Common myeloid progenitor, CD34-positive (primary cell): ENCODE data around the gene C3orf52.

ENCODE experiments used
- CTCF ChIA-PET: fragments of 350-600 bp; sonication (Branson Sonifier 250); formaldehyde crosslinking; loops from one replicate; lab custom pipeline; 2021; ENCODE audit warnings: antibody characterized with exemption; lab: Charles Lee
- POLR2A ChIA-PET: fragments of 350-600 bp; sonication (Branson Sonifier 250); formaldehyde crosslinking; loops from one replicate; lab custom pipeline; 2021; ENCODE audit warnings: antibody characterized with exemption; lab: Charles Lee
- DNase-seq, 3 donors: peaks; one replicate each; pipeline versions ENCODE4 v3.0.0 to v3.0.0-alpha.2; 2013
- H3K27ac ChIP-seq, 2 experiments: 1 replicate in 1 of 2; 2 replicates in 1 of 2; pipeline ENCODE4 v1.7.0; 2013; ENCODE audit warnings: inconsistent platforms in 2 of 2, low read length in 2 of 2, mild to moderate bottlenecking in 2 of 2, low read depth in 1 of 2, moderate library complexity in 1 of 2; ENCODE audit not compliant: severe bottlenecking in 2 of 2, insufficient read depth in 1 of 2, poor library complexity in 1 of 2
- H3K27me3 ChIP-seq, 5 experiments: replicated peaks in 2 of 5; 1 replicate in 3 of 5; 2 replicates in 2 of 5; pipeline versions ENCODE4 v1.6.1 to v1.7.0; 2013; ENCODE audit warnings: low read length in 4 of 5, mild to moderate bottlenecking in 2 of 5, moderate library complexity in 2 of 5, inconsistent platforms in 1 of 5; ENCODE audit not compliant: insufficient read depth in 5 of 5, control insufficient read depth in 4 of 5
- H3K36me3 ChIP-seq, 4 experiments: 1 replicate in 2 of 4; 2 replicates in 2 of 4; pipeline versions ENCODE4 v1.6.1 to v1.7.0; 2013; ENCODE audit warnings: low read length in 3 of 4, control low read depth in 1 of 4, mild to moderate bottlenecking in 1 of 4; ENCODE audit not compliant: control insufficient read depth in 4 of 4, insufficient read depth in 4 of 4
- H3K4me1 ChIP-seq, 4 experiments: 1 replicate in 3 of 4; 2 replicates in 1 of 4; pipeline versions ENCODE4 v1.6.1 to v1.7.1; 2013; ENCODE audit warnings: low read length in 3 of 4, mild to moderate bottlenecking in 3 of 4, control low read depth in 1 of 4, inconsistent platforms in 1 of 4, moderate library complexity in 1 of 4; ENCODE audit not compliant: control insufficient read depth in 4 of 4, insufficient read depth in 4 of 4; ENCODE audit errors: control extremely low read depth in 1 of 4
- H3K4me3 ChIP-seq, 7 experiments: 1 replicate in 4 of 7; 2 replicates in 3 of 7; pipeline versions ENCODE4 v1.5.1 to v1.7.0; 2013; ENCODE audit warnings: mild to moderate bottlenecking in 7 of 7, low read length in 6 of 7, moderate library complexity in 6 of 7, inconsistent platforms in 2 of 7, low read depth in 2 of 7, control low read depth in 1 of 7; ENCODE audit not compliant: insufficient read depth in 4 of 7, control insufficient read depth in 1 of 7; ENCODE audit errors: extremely low read depth in 1 of 7
- H3K9me3 ChIP-seq, 5 experiments: 1 replicate in 4 of 5; 2 replicates in 1 of 5; pipeline versions ENCODE4 v1.6.1 to v1.7.1; 2013; ENCODE audit warnings: low read length in 4 of 5, mild to moderate bottlenecking in 2 of 5, inconsistent platforms in 1 of 5, low read depth in 1 of 5, moderate library complexity in 1 of 5; ENCODE audit not compliant: control insufficient read depth in 4 of 5, insufficient read depth in 2 of 5; ENCODE audit errors: control extremely low read depth in 1 of 5
- WGBS: methylation state at CpG from one replicate; pipeline ENCODE4 v1.1.5; 2013; ENCODE audit not compliant: insufficient coverage; 5-methylcytosine and 5-hydroxymethylcytosine counted together

The C3orf52 gene

GRCh38 chr3:112132088-112132487 is 45.9 kb downstream of the C3orf52 start:
- H3K4me3 ChIP-seq, result peak overlapping the region in 2 of 7 experiments; percentile 12 to 15
- no peaks in the 10 kb centered on the region for H3K36me3 ChIP-seq
- ChIA-PET POLR2A (interaction anchor here (0.6 kb wide), 1 partner anchor 524 kb away, joined by 5 read pairs; no protein-coding TSS in a partner anchor), CTCF (interaction anchor here (0.9 to 2.7 kb wide), 3 partner anchors 12 to 21 kb away, joined by 3 to 7 read pairs (median 6); no protein-coding TSS in a partner anchor)
- no peaks in the 10 kb centered on the region for H3K9me3 ChIP-seq
- no peak overlapping the region for H3K27ac ChIP-seq
- 100% methylated on average over 1 of the region's 3 CpGs for WGBS
- DNase-seq, result no peak
- H3K27me3 ChIP-seq, result no peaks in the 10 kb centered on the region
- H3K4me1 ChIP-seq, result peaks cover 21 to 75% (median 50%) of the 10 kb centered on the region in 4 experiments

DNA sequence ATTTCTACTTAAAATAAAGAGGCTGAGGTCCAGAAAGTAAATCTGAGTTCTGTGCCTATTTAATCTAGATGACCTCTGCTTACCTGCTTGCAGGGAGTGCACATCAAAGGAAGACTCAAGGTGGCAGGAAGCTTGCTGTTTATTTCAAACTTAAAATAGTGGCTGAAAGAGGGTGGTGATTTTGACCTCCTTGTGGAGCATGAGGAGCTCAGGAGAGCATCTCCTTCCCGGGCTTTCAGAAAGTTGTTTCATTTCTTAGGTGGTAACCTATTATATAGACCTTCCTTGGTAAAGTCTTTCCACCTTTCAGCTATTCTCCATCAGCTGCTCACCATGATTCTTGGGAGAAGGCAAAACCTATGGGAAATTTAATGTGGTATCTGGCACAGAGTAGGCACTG is 46.4 kb downstream of the C3orf52 start:
- WGBS, result no CpG with 5 or more reads among the region's 1 CpG
- H3K4me3 ChIP-seq, result peak overlapping the region in 5 of 7 experiments; percentile 7 to 64 (median 46)

DNA sequence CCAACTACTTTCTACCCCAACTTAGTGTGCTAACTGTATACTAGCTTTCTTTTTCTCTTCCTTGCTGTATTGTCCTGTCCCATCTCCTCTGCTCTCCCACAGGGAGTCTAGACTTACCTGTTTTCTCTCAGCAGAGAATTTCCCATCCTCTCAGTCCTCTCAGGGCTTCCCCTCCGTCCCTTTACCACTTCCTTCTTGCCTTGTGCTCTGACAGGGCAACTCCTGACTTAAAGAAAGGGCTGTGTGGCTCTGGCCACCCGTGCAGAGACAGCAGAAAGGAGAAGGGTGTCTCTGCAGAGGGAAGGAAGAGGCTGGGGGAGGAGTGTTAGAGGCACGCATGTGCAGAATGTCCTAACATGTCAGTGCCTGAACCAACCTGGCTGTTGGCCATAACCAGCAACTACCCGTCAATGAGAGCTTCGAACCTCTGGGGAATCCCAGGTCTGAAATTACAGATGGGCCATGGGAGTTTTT is 46.8 kb downstream of the C3orf52 start, which contains the start of gene GCSAM:
TSS of gene GCSAM (minus strand) at position 274 of the 474 bp plus-strand sequence. CDS start at position 146, 128 bp downstream.
- Histone ChIP-seq H3K4me1 (peaks cover 21 to 76% (median 48%) of the 10 kb centered on the region in 4 experiments), H3K9me3 (no peaks in the 10 kb centered on the region), H3K27me3 (no peaks in the 10 kb centered on the region), H3K36me3 (no peaks in the 10 kb centered on the region), H3K27ac (peak within 1 kb of the TSS in 1 of 2 experiments; percentile 49), H3K4me3 (peak within 1 kb of the TSS in 5 of 7 experiments; percentile 7 to 64 (median 46))
- WGBS, result 0% methylated on average over 3 of the region's 5 CpGs
- POLR2A ChIA-PET, result no interaction called here
- CTCF ChIA-PET, result interaction anchor here (0.9 to 2.7 kb wide), 4 partner anchors 13 to 467 kb away, joined by 3 to 7 read pairs (median 4); no protein-coding TSS in a partner anchor
- peak; percentile 37 to 78 (median 77) for DNase-seq

More for the DNA sequence above, 46.4 kb downstream of the C3orf52 start:
- Histone ChIP-seq H3K36me3 (no peaks in the 10 kb centered on the region), H3K27ac (peak overlapping the region in 1 of 2 experiments; percentile 49), H3K9me3 (no peaks in the 10 kb centered on the region), H3K4me1 (peaks cover 20 to 76% (median 48%) of the 10 kb centered on the region in 4 experiments), H3K27me3 (no peaks in the 10 kb centered on the region)
- POLR2A ChIA-PET, result interaction anchor here (0.6 kb wide), 1 partner anchor 524 kb away, joined by 5 read pairs; no protein-coding TSS in a partner anchor
- DNase-seq, result no peak
- CTCF ChIA-PET, result interaction anchor here (0.9 to 2.7 kb wide), 4 partner anchors 13 to 468 kb away, joined by 3 to 7 read pairs (median 4); no protein-coding TSS in a partner anchor

DNA sequence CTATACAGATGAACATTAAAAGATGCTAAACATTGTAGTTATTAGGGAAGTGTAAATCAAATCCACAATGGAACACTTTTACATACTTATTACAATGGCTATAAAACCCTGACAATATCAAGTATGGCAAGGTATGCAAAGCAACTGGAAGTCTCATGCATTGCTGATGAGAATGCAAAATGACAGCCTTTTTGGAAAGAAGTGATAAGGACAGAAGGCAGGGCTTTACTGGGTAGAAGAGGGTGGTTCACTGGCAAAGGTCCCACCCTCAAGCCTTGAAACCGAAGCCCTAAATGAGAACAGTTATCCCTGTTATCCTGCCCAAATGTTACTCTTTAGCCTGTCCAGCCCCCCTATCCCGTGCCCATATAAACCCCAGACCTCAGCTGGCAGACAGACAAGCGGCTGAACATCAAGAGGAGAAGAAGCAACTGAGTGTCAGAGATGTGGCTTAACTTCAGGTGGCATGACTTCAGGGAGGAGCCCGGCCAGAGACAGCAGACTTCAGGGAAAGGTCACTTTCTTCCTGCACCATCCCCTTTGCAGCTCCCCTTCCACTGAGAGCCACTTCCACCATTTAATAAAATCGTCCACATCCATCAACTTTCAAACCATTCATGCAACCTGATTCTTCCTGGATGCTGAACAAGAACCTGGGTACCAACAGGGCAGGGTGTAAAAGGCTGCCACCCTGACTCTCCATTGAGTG is 47.6 kb downstream of the C3orf52 start:
- DNase-seq, result no peak
- H3K27ac ChIP-seq, result peak overlapping the region in 1 of 2 experiments; percentile 49
- H3K4me1 ChIP-seq, result peaks cover 16 to 75% (median 46%) of the 10 kb centered on the region in 4 experiments
- no peak overlapping the region for H3K4me3 ChIP-seq
- ChIA-PET CTCF (interaction anchor here (1.0 to 1.1 kb wide), 3 partner anchors 8 to 467 kb away, joined by 3 to 4 read pairs (median 3); no protein-coding TSS in a partner anchor), POLR2A (no interaction called here)
- no peaks in the 10 kb centered on the region for H3K36me3 ChIP-seq
- 93% methylated on average over 4 of the region's 5 CpGs for WGBS
- no peaks in the 10 kb centered on the region for H3K27me3 ChIP-seq
- H3K9me3 ChIP-seq, result no peaks in the 10 kb centered on the region

DNA sequence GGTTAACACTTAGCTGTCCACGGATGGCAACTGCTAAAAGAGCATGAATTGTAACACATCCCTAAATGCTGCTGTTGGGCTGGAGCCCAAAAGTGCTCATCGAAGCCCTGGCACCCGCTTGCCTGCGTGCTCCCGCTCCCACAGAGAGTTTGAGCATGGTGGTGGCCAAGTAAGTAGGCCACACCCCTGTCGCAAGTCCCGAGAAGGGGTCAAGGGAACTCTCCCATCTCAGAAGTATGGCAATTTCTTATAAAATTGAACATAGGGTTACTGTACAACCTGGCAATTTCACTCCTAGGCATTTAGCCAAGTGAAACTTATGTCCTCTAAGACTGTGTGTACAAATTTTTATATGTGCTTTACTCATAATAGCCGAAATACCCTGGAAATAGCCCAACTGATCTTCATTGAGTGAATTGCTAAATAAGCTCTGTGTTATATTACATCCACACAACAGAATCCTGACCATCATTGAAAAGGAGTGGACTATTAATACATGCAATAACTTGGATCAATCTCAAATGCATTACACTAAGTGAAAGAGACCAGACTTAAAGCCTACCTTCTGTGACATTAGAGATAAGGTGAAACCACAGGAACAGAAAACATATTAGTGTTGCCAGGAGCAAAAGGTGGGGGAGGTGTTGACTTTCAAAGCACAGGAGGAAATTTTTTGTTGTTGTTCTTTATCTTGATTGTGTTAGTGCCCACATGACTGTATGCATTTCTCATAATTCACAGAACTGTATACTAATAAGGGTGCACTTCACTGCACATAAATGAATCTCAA is 48.3 kb downstream of the C3orf52 start:
- ChIA-PET POLR2A (no interaction called here), CTCF (interaction anchor here (1.0 to 1.1 kb wide), 2 partner anchors 9 to 397 kb away, joined by 3 to 4 read pairs; no protein-coding TSS in a partner anchor)
- peak; percentile 36 to 79 (median 63) for DNase-seq
- H3K27ac ChIP-seq, result no peak overlapping the region
- no peaks in the 10 kb centered on the region for H3K36me3 ChIP-seq
- H3K4me1 ChIP-seq, result peaks cover 13 to 68% (median 41%) of the 10 kb centered on the region in 4 experiments
- no peaks in the 10 kb centered on the region for H3K9me3 ChIP-seq
- no peaks in the 10 kb centered on the region for H3K27me3 ChIP-seq
- 88% methylated on average over 5 of the region's 8 CpGs for WGBS
- no peak overlapping the region for H3K4me3 ChIP-seq

DNA sequence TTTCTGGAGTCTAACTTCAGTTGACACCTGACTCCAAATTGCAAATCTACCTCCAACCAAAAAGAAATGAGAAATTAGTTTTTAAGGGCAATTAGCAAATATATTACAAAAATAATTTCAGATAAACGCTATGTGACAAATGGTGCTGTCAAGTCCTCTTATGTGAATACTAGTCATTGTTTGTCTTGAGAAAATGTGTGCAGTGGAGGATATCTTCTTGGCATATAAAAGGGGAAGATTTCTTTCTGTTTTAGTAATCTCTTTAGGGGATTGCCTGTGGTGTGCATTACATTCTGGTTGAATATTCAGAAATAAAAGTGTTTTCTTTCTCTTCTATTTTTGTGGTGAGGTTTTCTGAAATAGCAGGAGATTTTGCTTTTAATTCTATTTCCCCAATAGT is 49.9 kb downstream of the C3orf52 start:
- no peak overlapping the region for H3K4me3 ChIP-seq
- CTCF ChIA-PET, result interaction anchor here (0.8 to 2.0 kb wide), 9 partner anchors 9 to 397 kb away, joined by 3 to 9 read pairs (median 4); partner anchors contain the start of genes CD200 and SLC9C1
- WGBS, result 100% methylated on average over 1 of the region's 1 CpG
- peaks cover 13 to 60% (median 40%) of the 10 kb centered on the region in 4 experiments for H3K4me1 ChIP-seq
- H3K27me3 ChIP-seq, result no peaks in the 10 kb centered on the region
- no peak for DNase-seq
- POLR2A ChIA-PET, result no interaction called here
- H3K36me3 ChIP-seq, result no peaks in the 10 kb centered on the region
- no peak overlapping the region for H3K27ac ChIP-seq
- H3K9me3 ChIP-seq, result no peaks in the 10 kb centered on the region
